Mammary epithelial cell (primary cell): ENCODE data around the gene PPEF1.

Experiments used
- EZH2 ChIP-seq: IDR thresholded peaks from 2 replicates; pipeline ENCODE4 v1.6.1; 2012; ENCODE audit warnings: low read length, inconsistent platforms, borderline replicate concordance
- TF ChIP-seq, protein P1 (sequence below), 2 donors: IDR thresholded peaks in 1 of 2; conservative IDR thresholded peaks in 1 of 2; 2 replicates each; pipeline ENCODE4 v1.5.1; 2011 to 2012; ENCODE audit warnings: inconsistent platforms in 2 of 2, low read length in 2 of 2, mild to moderate bottlenecking in 2 of 2, control low read depth in 1 of 2, low read depth in 1 of 2; ENCODE audit not compliant: insufficient read depth in 1 of 2; ENCODE audit errors: extremely low read depth in 1 of 2

DNA sequence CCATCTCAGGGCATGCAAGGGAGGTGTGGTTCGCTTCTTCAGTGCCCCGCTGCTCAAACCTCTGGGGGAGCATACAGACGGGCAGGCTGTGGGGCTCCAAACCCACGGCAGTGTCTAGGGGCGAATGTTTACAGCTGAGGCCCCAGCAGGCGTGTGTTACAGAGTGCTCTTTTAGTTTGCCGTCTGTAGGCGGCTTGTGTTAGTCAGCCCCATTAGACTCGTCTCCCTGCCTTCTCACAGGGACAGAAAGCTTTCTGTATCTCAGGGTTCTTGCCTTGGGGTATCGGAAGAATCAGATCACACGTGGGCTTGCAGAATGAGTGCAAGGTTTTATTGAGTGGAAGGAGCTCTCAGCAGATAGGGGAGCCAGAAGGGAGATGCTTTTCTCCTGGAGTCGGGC, 46.2 kb upstream of the PPEF1 start:
- TF ChIP-seq, protein P1, sequence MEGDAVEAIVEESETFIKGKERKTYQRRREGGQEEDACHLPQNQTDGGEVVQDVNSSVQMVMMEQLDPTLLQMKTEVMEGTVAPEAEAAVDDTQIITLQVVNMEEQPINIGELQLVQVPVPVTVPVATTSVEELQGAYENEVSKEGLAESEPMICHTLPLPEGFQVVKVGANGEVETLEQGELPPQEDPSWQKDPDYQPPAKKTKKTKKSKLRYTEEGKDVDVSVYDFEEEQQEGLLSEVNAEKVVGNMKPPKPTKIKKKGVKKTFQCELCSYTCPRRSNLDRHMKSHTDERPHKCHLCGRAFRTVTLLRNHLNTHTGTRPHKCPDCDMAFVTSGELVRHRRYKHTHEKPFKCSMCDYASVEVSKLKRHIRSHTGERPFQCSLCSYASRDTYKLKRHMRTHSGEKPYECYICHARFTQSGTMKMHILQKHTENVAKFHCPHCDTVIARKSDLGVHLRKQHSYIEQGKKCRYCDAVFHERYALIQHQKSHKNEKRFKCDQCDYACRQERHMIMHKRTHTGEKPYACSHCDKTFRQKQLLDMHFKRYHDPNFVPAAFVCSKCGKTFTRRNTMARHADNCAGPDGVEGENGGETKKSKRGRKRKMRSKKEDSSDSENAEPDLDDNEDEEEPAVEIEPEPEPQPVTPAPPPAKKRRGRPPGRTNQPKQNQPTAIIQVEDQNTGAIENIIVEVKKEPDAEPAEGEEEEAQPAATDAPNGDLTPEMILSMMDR (conservative IDR thresholded peaks at IDR 0.05 in 1 of 2, IDR thresholded peaks at IDR 0.05 in 1 of 2; ENCODE audit: extremely low read depth in 1 of 2, insufficient read depth in 1 of 2, low read depth in 1 of 2, low read length in 2 of 2), result no peak
- no peak for TF ChIP-seq EZH2
